HepG2 (cell line): ENCODE data around the gene IRX2. TPM values are rescaled to one million over a fixed set of nuclear protein-coding genes. Genes with fewer than 3 reads are reported as not detected.

ENCODE experiments used
- ATAC-seq: fragments of 200-7000 bp; cut with Tn5 transposase; 3 replicates; pipeline ENCODE4 v1.9.1; 2020; ENCODE audit warnings: mild to moderate bottlenecking, moderate library complexity
- BruUV-seq: library from RNA; stranded (reverse); fragments of 400-500 nt; replicated peaks from 2 replicates; lab custom pipeline; 2021; lab: Mats Ljungman, UMichigan
- CTCF ChIA-PET: fragments of 300-600 bp; formaldehyde crosslinking; extraction: SDS; loops from one replicate; lab custom pipeline; 2021; ENCODE audit warnings: low total read pairs, inconsistent platforms, low intra/inter-chr PET ratio; lab: Yijun Ruan, JAX
- POLR2A ChIA-PET: fragments of 350-600 bp; sonication (Branson Sonifier 250); formaldehyde crosslinking; loops from one replicate; lab custom pipeline; 2020; ENCODE audit warnings: antibody characterized with exemption, inconsistent platforms; lab: Yijun Ruan, JAX
- DNase-seq: peaks from one replicate; pipeline ENCODE4 v3.0.0-alpha.2; 2015; ENCODE audit warnings: low spot score
- FAIRE-seq: peaks from 3 replicates; lab custom pipeline; 2011; peaks lifted over from hg19 to GRCh38; lab: Jason Lieb, UNC
- H2AFZ ChIP-seq: one replicate; pipeline ENCODE4 v1.6.1; 2011; ENCODE audit warnings: low read length, inconsistent platforms
- H3K27ac ChIP-seq: fragments of 300-600 bp; 3 replicates; pipeline ENCODE4 v1.8.0; 2011; ENCODE audit warnings: mixed run types, mild to moderate bottlenecking, mixed read lengths, low read length, inconsistent platforms; ENCODE audit not compliant: insufficient read depth; ENCODE audit errors: extremely low read length
- H3K27me3 ChIP-seq, 2 experiments: fragments of 200-600 bp in 1 of 2; 2 replicates in 1 of 2; 3 replicates in 1 of 2; pipeline versions ENCODE4 v1.6.0 to v1.8.0; 2011; ENCODE audit warnings: low read length in 2 of 2, mild to moderate bottlenecking in 2 of 2, moderate library complexity in 2 of 2, inconsistent platforms in 1 of 2; ENCODE audit not compliant: insufficient read depth in 2 of 2, control insufficient read depth in 1 of 2
- H3K36me3 ChIP-seq, 2 experiments: fragments of 200-600 bp in 1 of 2; replicated peaks in 1 of 2; 2 replicates in 1 of 2; 3 replicates in 1 of 2; pipeline versions ENCODE4 v1.5.1 to v1.8.0; 2011; ENCODE audit warnings: low read length in 2 of 2, inconsistent platforms in 1 of 2; ENCODE audit not compliant: insufficient read depth in 2 of 2, control insufficient read depth in 1 of 2
- H3K4me1 ChIP-seq: 2 replicates; pipeline ENCODE4 v1.5.1; 2012; ENCODE audit warnings: low read length, inconsistent platforms; ENCODE audit not compliant: insufficient read depth
- H3K4me2 ChIP-seq: 2 replicates; pipeline ENCODE4 v1.6.0; 2011; ENCODE audit warnings: low read depth, low read length, inconsistent platforms
- H3K4me3 ChIP-seq, 3 experiments: fragments of 200-600 bp in 1 of 3; sonication (generic), shearing (Covaris generic) in 1 of 3; replicated peaks in 1 of 3; 2 replicates each; pipeline ENCODE4 v1.5.1; 2011 to 2016; ENCODE audit warnings: low read length in 3 of 3, inconsistent platforms in 2 of 3, low read depth in 2 of 3, mild to moderate bottlenecking in 2 of 3, control low read depth in 1 of 3, mixed read lengths in 1 of 3; ENCODE audit not compliant: insufficient read depth in 1 of 3
- H3K79me2 ChIP-seq: one replicate; pipeline ENCODE4 v1.6.1; 2011; ENCODE audit warnings: low read length, inconsistent platforms; ENCODE audit not compliant: insufficient read depth
- H3K9ac ChIP-seq: 2 replicates; pipeline ENCODE4 v1.6.0; 2011; ENCODE audit warnings: mild to moderate bottlenecking, low read depth, low read length, inconsistent platforms; ENCODE audit not compliant: insufficient read depth
- H3K9me3 ChIP-seq: 2 replicates; pipeline ENCODE4 v1.5.1; 2012; ENCODE audit warnings: mild to moderate bottlenecking, low read length
- H4K20me1 ChIP-seq: 2 replicates; pipeline ENCODE4 v1.6.0; 2011; ENCODE audit warnings: inconsistent platforms, mild to moderate bottlenecking, low read length, moderate library complexity; ENCODE audit not compliant: insufficient read depth
- DNMT3B ChIP-seq: conservative IDR thresholded peaks from 2 replicates; pipeline ENCODE4 v1.6.1; 2016; ENCODE audit warnings: missing biosample characterization, control low read depth
- FLYWCH1 ChIP-seq: sonication (generic); formaldehyde crosslinking; IDR thresholded peaks from 2 replicates; pipeline ENCODE4 v1.8.1; 2023; ENCODE audit warnings: mild to moderate bottlenecking, missing genetic modification reagents
- GPN1 ChIP-seq: sonication (generic); formaldehyde crosslinking; IDR thresholded peaks from 2 replicates; pipeline ENCODE4 v1.5.1; 2020; ENCODE audit warnings: missing genetic modification reagents, borderline replicate concordance
- HCFC1 ChIP-seq: fragments of 150-350 bp; IDR thresholded peaks from 2 replicates; pipeline ENCODE4 v1.6.1; 2014; ENCODE audit warnings: low read depth, low read length
- HOXA9 ChIP-seq: sonication (generic); formaldehyde crosslinking; IDR thresholded peaks from 2 replicates; pipeline ENCODE4 v1.8.1; 2022; ENCODE audit warnings: missing genetic modification reagents, mild to moderate bottlenecking, moderate library complexity, borderline replicate concordance
- JUNB ChIP-seq: sonication (generic); formaldehyde crosslinking; IDR thresholded peaks from 2 replicates; pipeline ENCODE4 v1.8.0; 2022; ENCODE audit warnings: missing genetic modification reagents, mild to moderate bottlenecking, borderline replicate concordance
- NR2C2 ChIP-seq: sonication (generic); formaldehyde crosslinking; IDR thresholded peaks from 2 replicates; pipeline ENCODE4 v1.4.0; 2020; ENCODE audit warnings: missing genetic modification reagents, mild to moderate bottlenecking, moderate library complexity, borderline replicate concordance
- SOX6 ChIP-seq, 2 experiments: fragments of 450-650 bp in 1 of 2; sonication (generic) in 1 of 2; formaldehyde crosslinking in 1 of 2; IDR thresholded peaks; 2 replicates each; pipeline versions ENCODE4 v1.4.0 to v1.6.1; 2017 to 2020; ENCODE audit warnings: antibody characterized with exemption in 1 of 2, mild to moderate bottlenecking in 1 of 2, missing genetic modification reagents in 1 of 2
- ZBTB8A ChIP-seq: sonication (generic); formaldehyde crosslinking; IDR thresholded peaks from 2 replicates; pipeline ENCODE4 v1.4.0; 2020; ENCODE audit warnings: mild to moderate bottlenecking, low read depth, missing genetic modification reagents, borderline replicate concordance
- ZNF136 ChIP-seq: sonication (generic); formaldehyde crosslinking; IDR thresholded peaks from 2 replicates; pipeline ENCODE4 v1.8.1; 2022; ENCODE audit warnings: low read depth, mild to moderate bottlenecking, moderate library complexity, missing genetic modification reagents
- ZNF276 ChIP-seq: sonication (generic); formaldehyde crosslinking; IDR thresholded peaks from 2 replicates; pipeline ENCODE4 v1.4.0; 2020; ENCODE audit warnings: mild to moderate bottlenecking, low read depth, missing genetic modification reagents
- ZNF331 ChIP-seq: sonication (generic); formaldehyde crosslinking; IDR thresholded peaks from 2 replicates; pipeline ENCODE4 v1.4.0; 2020; ENCODE audit warnings: missing genetic modification reagents
- ZNF580 ChIP-seq: IDR thresholded peaks from 2 replicates; pipeline ENCODE4 v1.6.1; 2016; ENCODE audit warnings: low read depth, borderline replicate concordance
- ZSCAN21 ChIP-seq: sonication (generic); formaldehyde crosslinking; IDR thresholded peaks from 2 replicates; pipeline ENCODE4 v1.8.0; 2022; ENCODE audit warnings: mild to moderate bottlenecking, missing genetic modification reagents, moderate library complexity, borderline replicate concordance
- WGBS: methylation state at CpG from one replicate; pipeline ENCODE4 v1.1.6; 2017; ENCODE audit warnings: low lambda C conversion rate; 5-methylcytosine and 5-hydroxymethylcytosine counted together
- in situ Hi-C: cut with HindIII; loops from 2 replicates; pipeline ENCODE4 v1.10.0; 2017; ENCODE audit warnings: low pct_unique_long_range_greater_than_20kb; ENCODE audit not compliant: extremely low pct_ligation_motif_present
- intact Hi-C: fragments of 100-400 bp; cut with micrococcal nuclease; formaldehyde crosslinking; loops from one replicate; pipeline ENCODE4 v1.10.0; 2022; ENCODE audit not compliant: unreplicated experiment
- polyA plus RNA-seq, 8 experiments: library from polyadenylated mRNA; depleted of rRNA in 3 of 8; stranded (reverse) in 7 of 8; unstranded in 1 of 8; fragments of >200 nt; fragmentation: Illumina TruSeq in 4 of 8; extraction: Trizol in 4 of 8; gene quantifications; 2 replicates each; pipeline versions ENCODE4 v1.2.1 to v1.2.3, GENCODE V29; 2011 to 2016; ENCODE audit warnings: low read depth in 4 of 8, missing spikeins in 1 of 8, mixed read lengths in 1 of 8; ENCODE audit not compliant: insufficient read depth in 1 of 8
- total RNA-seq, 5 experiments: library from RNA; depleted of rRNA; stranded (reverse); fragments of >200 nt; fragmentation: Illumina TruSeq; extraction: Trizol; gene quantifications; 2 replicates each; pipeline ENCODE4 v1.2.3, GENCODE V29; 2016; ENCODE audit warnings: low read depth in 1 of 5
- TF ChIP-seq, protein P1 (sequence below): sonication (generic); formaldehyde crosslinking; IDR thresholded peaks from 2 replicates; pipeline ENCODE4 v1.8.1; 2023; ENCODE audit warnings: mild to moderate bottlenecking, missing genetic modification reagents, borderline replicate concordance
- TF ChIP-seq, protein P2 (sequence below): sonication (generic); formaldehyde crosslinking; IDR thresholded peaks from 2 replicates; pipeline ENCODE4 v1.4.0; 2020; ENCODE audit warnings: mild to moderate bottlenecking, low read depth, missing genetic modification reagents

The IRX2 gene
- total and polyA plus RNA-seq, 2 of the 13 experiments (the other 11 are each of a cell fraction or from before 2014, with no cell fraction given), result not detected

DNA sequence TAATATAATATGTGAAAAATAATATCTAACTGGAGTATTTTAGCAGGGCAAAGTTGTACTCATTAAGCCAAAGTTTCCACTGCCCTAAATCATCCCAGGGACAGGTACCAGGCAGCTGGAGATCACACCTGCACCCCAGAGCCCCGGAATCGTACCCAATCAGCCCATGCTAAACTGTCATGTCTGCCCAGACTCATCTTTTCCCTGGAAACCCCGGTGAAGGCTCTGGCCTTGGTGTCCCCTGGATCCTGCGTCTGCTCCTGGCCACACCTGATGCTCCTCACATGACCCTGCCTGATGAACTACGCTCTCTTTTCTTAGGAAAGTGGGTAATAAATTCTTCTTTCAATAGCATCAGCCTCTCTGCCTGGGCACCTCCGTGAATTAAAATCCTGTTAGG is 15.6 kb upstream of the IRX2 start:
- H4K20me1 ChIP-seq, result no peaks in the 10 kb centered on the region
- CTCF ChIA-PET, result no interaction called here
- intact Hi-C loops, result no loop called here
- TF ChIP-seq GPN1 (CRISPR knock-in tag) (no peak), JUNB (CRISPR knock-in tag) (no peak), NR2C2 (no peak)
- FAIRE-seq (no peak), ATAC-seq (no peak), DNase-seq (no peak)
- peaks cover 1 to 7% of the 10 kb centered on the region in 2 experiments; a peak in 3 of 5 replicates for H3K27me3 ChIP-seq
- H3K9me3 ChIP-seq, result no peaks in the 10 kb centered on the region
- POLR2A ChIA-PET, result no interaction called here
- no peak overlapping the region for H3K9ac ChIP-seq
- H2AFZ ChIP-seq, result no peak overlapping the region
- no peak overlapping the region for H3K4me3 ChIP-seq
- H3K79me2 ChIP-seq, result no peaks in the 10 kb centered on the region
- in situ Hi-C loops, result no loop called here
- H3K36me3 ChIP-seq, result no peaks in the 10 kb centered on the region
- 4% methylated on average over 6 of the region's 6 CpGs for WGBS
- no peak overlapping the region for H3K27ac ChIP-seq
- H3K4me2 ChIP-seq, result no peak overlapping the region
- BruUV-seq, result no TSS peak
- no peaks in the 10 kb centered on the region for H3K4me1 ChIP-seq

DNA sequence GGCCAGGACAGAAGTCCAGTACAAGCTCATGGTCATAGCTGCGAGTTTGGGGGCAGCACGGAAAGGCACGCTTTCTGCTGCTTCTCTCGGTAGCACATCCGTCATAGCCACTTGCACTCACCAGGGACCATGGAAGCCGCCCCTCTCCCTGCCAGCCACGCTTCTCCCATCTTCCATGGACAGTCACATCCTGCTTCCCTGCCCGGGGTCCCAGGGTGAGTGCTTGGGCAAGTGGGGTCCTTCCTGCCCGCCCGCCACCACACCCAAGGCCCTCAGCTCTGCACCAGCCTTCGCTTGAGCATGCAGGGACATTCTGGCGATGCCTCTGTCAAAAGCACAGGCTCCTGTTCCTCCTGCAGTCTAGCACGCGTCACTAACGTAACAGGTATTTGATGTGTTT is 13.1 kb upstream of the IRX2 start:
- no peaks in the 10 kb centered on the region for H4K20me1 ChIP-seq
- no TSS peak for BruUV-seq
- H3K4me3 ChIP-seq, result no peak overlapping the region
- no peaks in the 10 kb centered on the region for H3K4me1 ChIP-seq
- intact Hi-C loops (no loop called here), in situ Hi-C loops (no loop called here)
- no peak overlapping the region for H3K27ac ChIP-seq
- H3K9ac ChIP-seq, result no peak overlapping the region
- ChIA-PET CTCF (no interaction called here), POLR2A (no interaction called here)
- H2AFZ ChIP-seq, result no peak overlapping the region
- WGBS, result 37% methylated on average over 7 of the region's 15 CpGs
- no peaks in the 10 kb centered on the region for H3K9me3 ChIP-seq
- H3K4me2 ChIP-seq, result no peak overlapping the region
- DNase-seq, result no peak
- H3K79me2 ChIP-seq, result no peaks in the 10 kb centered on the region
- ATAC-seq, result no peak
- peaks cover 1 to 9% of the 10 kb centered on the region in 2 experiments; a peak in 3 of 5 replicates for H3K27me3 ChIP-seq
- FAIRE-seq, result no peak
- H3K36me3 ChIP-seq, result no peaks in the 10 kb centered on the region
- TF ChIP-seq ZNF331 (CRISPR knock-in tag) (no peak), ZNF580 (CRISPR knock-in tag) (no peak), SOX6 (IDR thresholded peaks at IDR 0.05) (no peak), SOX6 (CRISPR knock-in tag; IDR thresholded peaks at IDR 0.05) (no peak), ZNF276 (CRISPR knock-in tag) (no peak), DNMT3B (CRISPR knock-in tag) (no peak), HOXA9 (CRISPR knock-in tag) (no peak), ZNF136 (no peak), HCFC1 (no peak), FLYWCH1 (CRISPR knock-in tag) (no peak), ZBTB8A (CRISPR knock-in tag) (no peak), NR2C2 (no peak), ZSCAN21 (no peak)
- TF ChIP-seq, protein P1, sequence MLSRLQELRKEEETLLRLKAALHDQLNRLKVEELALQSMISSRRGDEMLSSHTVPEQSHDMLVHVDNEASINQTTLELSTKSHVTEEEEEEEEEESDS, result no peak
- TF ChIP-seq, protein P2, sequence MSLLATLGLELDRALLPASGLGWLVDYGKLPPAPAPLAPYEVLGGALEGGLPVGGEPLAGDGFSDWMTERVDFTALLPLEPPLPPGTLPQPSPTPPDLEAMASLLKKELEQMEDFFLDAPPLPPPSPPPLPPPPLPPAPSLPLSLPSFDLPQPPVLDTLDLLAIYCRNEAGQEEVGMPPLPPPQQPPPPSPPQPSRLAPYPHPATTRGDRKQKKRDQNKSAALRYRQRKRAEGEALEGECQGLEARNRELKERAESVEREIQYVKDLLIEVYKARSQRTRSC, result no peak
